Activated CD4-positive, alpha-beta T cell treated with anti-CD3 and anti-CD28 coated beads for 1 hour (primary cell): ENCODE measurements around the gene MYL9.
A peak's percentile ranks its signal among the peaks of the same experiment; 100 is the strongest.
"Not testable (repeated sequence)": the region's sequence is repeated elsewhere in the genome, so short reads cannot be mapped to it uniquely, and the experiment has no call there.

Source experiments
- DNase-seq: peaks from one replicate; pipeline ENCODE4 v3.0.0-alpha.2; 2020

The MYL9 gene

DNA sequence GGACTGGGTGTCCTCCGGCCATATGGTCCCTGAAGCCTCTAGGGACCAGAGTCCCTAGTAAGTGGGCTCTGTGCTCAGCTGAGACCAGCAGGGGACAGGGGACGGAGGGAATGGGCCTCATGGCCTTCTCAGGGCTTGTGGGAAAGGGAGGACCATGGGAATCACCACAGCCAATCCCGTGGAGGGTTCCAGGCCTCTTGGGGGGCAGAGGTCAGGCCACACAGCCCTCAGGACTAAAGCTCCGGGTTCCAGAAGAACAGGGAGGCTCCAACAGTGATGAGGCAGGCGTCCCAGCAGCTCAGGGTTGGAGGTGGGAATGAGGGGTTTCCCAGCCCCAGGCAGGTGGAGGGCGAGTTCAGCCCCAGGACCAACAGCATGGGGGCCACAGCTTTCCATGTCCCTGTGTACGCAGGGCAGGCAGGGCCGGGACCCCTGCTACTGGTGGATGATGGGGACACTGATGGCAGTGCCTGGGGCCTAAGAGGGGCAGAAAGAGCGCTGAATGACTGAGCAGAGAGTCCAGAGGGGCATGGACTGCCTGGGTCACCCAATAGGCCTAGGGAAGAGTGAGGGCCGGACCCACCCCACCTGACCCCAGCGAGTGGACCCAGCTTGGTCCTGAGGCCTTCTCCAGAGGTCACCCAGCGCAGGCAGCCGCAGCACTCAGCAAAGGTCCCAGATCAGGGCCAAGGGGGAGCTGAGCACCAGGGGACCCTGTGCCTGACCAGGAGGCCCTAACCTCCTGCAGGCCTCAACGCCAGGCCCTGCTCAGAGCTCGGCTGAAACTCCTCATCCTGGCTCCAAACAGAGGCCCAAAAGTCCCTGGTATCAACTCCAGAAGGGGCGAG lies 8.8 kb downstream of the MYL9 start:
- no peak for DNase-seq

DNA sequence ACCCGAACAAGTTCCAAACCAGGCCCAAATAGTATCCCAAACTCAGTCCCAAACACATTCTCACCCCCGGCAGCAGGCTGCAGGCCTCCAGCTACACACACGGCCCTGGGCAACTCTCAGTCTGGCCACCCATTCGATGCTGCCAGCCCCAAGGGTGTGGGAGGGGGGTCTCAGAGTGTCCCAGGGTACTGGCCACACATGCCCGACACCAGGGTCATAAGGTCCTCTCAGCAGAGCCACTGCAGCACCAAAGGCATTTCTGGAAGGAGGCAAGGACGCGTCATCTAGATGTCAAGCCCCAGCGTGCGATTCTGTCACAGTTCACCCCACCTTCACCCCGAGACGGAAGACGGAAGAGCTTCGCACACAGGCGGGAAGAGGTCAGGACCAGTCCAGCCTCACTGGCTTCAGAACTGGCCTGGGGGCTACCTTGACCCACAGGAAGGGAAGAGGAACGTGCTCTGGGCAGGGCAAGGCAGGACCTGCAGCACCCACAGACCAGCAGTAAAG lies 9.5 kb downstream of the MYL9 start:
- DNase-seq = no peak

- no peak for DNase-seq
Measured at GRCh38 chr20:36555248-36555647, 13.9 kb downstream of the MYL9 start.

GRCh38 chr20:36562724-36563123 lies 21.4 kb downstream of the MYL9 start:
- DNase-seq = no peak

- no peak for DNase-seq
Measured at GRCh38 chr20:36563374-36563773, 22.1 kb downstream of the MYL9 start.

- DNase-seq = not testable (repeated sequence)
Measured at GRCh38 chr20:36564078-36564725, 22.9 kb downstream of the MYL9 start.

DNA sequence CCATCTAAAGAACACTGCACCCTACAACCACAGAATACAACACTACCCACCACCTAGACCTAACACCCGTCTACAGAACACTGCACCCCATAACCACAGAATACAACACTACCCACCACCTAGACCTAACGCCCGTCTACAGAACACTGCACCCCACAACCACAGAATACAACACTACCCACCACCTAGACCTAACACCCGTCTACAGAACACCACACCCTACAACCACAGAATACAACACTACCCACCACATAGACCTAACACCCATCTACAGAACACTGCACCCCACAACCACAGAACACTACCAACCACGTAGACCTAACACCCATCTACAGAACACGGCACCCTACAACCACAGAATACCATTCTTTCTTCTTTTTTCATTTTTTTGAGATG lies 23.4 kb downstream of the MYL9 start:
- not testable (repeated sequence) for DNase-seq

DNA sequence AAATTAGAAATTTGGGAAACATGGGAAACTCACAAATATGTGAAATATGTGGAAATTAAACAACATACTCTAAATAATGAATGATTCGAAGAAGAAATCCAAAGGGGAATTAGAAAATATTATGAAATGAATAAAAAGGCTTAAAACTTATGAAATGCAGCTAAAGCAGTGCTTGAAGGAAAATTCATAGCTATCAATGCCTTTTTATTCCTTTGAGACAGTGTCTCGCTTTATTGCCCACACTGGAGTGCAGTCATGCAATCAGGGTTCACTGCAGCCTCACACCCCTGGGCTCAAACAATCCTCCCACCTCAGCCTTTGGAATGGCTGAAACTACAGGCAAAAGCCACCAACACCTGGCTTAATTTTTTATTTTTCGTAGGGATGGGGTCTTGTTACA lies 24.2 kb downstream of the MYL9 start:
- DNase-seq = no peak

DNA sequence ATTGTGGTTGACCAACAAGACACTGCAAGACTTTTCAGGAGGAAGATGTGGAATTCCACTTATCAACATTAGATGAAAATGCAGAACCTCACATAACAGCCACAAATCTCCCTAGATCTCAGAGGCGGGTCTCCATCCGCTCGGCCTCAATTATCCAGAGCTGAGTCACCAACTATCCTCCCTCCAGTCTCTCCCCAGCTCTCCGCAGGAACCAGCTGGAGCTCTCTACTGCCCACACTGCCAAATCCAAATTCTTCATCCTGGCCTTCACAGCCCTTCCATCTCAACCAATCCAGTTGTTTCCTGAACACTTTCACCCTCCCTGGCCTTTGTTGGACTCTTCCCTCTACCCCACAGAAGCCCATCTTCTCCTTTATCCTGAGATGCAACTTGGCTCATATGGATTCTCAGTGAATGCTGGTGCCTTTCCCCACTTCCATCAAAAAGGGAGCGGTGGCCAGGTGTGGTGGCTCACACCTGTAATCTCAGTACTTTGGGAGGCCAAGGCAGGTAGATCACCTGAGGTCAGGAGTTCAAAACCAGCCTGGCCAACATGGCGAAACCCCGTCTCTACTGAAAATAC lies 28.6 kb downstream of the MYL9 start:
- DNase-seq = no peak

DNA sequence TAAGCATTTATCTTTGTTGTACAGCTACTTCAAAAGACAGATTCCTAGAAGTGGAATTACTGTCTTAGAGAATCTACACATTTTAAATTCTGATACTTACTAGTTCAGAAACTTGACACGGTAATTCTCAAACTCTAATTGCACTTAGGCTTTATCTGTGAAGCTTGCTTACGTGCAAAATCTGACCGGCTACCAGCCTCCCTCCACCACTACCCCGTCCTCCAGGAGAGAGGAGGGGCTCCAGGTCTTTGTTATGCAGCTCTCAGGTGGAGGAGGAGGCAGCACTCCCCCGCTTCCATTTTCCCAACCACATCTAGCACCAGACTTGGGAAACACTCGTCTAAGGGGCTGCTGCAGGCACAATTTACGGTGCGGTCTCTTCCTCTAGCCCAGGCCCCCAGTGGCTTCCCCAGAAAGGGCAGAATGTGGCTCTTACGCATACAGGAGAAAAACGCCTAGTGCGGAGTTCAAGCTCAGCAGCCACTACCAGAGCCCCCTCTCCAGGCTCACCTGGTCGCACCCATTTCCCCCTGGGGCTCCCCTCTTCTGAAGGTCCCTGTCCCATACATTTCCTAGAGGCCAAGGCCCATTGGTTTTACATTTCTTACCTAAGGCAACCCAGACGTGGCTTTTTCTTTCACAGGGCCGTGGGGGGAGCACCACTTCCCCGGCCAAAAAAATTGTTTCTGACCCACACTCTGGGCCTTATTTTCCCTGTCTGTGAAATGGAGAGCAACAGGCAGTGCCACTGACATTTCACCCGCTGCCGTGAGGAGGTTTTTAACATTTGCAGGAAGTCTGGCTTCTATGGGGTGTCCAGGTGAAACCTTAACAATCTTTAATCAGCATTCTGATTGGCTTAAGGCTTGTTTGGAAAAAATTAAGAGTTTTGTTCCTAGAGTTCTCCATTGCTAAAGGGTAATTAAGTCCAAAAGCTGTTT lies 30.5 kb downstream of the MYL9 start:
- no peak for DNase-seq

- peak; percentile 62 for DNase-seq
Measured at GRCh38 chr20:36572701-36573102, 31.4 kb downstream of the MYL9 start.

- peak; percentile 84 for DNase-seq
Measured at GRCh38 chr20:36573103-36573797, 31.9 kb downstream of the MYL9 start, which contains the start of gene TGIF2. TGIF2 (plus strand) TSS chr20:36573597; CDS start chr20:36578775, 5,178 bp downstream.

DNA sequence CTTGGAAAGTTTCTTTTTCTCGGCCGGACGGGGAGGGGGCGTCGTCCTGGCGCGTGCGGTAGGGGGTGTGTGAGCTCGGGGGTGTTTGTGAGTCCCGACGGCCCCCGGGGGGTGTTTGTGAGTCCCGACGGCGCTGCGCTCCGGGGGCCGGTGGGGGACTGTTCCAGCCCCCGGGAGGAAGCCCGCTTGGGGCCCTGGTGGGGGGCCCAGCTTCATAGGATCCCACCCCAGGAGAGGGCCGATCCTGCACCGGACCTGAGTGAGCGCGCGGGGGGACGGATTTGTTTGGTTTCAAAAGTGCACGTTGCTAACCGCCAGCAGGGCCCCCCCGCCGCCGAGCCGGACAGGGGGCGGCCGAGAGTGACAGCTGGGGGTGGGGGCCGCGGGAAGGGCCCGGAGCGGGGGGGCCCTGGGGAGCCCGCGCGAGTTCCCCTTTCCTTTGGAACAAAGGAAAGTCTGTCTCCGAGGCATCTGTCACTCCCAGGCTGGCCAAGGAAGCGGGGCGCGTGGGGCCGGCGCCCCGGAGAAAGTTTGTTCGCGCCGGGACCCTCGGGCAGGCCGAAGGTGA lies 32.6 kb downstream of the MYL9 start:
- no peak for DNase-seq

DNA sequence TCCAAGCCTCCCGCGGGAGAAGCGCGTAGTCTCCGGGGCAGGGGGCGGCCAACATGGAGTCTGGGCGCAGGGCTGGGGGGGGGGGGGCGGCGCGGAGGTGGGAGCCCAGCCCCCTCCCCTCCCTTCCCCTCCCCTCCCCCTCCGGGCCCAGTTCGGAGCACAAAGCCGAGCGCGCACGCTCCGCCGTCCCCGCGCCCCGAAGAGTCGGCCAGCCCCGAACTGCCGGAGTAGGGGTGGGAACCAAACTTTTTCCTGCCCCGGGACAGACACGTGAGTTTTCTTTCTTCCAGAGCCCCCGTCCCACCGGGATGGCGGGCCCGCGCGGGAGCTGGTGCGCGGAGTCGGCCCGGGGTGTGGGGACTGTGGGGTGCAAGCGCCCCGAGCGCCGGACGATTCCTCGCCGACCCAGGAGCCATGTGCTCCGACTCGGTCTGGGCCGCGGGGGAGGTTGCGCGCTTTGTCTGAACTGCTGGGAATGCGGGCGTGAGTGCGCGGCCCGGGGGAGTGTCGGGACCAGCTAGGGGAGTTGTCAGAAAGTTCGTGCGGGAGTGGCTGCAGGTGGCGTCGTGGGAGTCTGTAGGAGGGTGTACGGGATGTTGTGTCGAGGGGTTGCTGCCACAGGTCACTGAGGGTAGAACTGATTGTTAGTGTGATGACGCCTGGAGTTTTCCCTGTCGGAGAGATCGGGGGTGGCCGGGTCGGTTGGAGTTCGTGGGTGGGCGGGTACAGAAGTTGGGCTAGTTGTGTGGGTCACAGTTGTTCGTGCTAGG lies 33.2 kb downstream of the MYL9 start:
- peak; percentile 29 for DNase-seq

DNA sequence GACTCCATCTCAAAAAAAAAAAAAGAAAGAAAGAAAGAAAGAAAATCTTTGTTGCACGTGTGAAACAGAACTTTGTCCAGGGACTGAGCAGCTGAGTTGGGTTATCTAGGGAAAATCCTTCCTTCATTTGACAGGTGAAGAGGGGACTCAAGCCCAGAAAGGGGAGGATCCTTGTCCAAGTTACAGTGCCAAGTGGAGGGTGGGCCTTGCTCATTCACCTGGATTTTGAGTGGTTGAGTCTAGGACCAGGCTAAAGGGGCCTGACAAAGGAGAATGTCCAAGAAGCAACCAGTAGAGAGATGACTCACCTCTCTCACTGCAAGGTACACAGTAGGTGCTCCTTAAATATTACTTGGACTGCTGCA lies 34.7 kb downstream of the MYL9 start:
- no peak for DNase-seq

DNA sequence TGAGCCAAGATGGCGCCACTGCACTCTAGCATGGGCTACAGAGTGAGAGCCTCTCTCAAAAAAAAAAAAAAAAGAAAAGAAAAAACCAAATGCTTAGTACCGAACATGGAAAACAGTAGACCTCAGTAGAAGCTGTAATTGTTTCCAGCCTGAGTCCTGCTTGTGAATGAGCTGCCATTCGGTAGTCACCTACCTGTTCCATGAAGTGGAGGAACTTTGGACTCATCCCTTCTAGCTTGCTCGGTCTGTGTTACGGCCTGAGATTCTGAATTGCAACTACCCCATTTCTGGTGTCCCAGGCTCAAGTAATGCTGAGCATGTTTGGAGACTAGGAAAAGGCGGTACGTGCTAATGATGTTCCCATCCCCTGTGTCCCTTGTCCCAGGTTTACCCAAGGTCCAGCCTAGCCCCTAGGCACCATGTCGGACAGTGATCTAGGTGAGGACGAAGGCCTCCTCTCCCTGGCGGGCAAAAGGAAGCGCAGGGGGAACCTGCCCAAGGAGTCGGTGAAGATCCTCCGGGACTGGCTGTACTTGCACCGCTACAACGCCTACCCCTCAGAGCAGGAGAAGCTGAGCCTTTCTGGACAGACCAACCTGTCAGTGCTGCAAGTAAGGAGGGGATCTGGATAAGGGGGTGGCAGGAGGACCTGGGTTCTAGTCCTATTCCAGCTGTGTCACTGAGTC lies 37.2 kb downstream of the MYL9 start:
- no peak for DNase-seq

- DNase-seq = no peak
Measured at GRCh38 chr20:36579996-36580545, 38.8 kb downstream of the MYL9 start.

DNA sequence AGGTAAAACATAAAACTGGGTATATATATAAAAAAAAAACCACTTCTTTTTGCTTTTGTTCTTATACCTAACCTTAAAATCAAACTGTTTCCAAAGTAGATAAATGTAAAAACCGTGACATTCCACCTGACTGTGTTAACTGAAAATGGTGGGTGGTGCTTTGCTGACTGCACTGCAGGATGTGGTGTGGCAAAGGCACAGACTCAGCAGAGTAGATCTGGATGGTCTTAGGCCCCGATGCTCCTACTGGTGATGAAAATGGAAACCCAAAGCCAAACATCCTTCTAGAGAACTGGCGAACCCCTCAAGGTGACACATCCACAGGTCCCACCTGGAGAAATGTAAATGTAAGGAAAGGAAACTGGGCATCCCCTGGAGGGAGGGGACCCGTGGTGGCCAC lies 41.0 kb downstream of the MYL9 start:
- DNase-seq = no peak

GRCh38 chr20:36582821-36583220 lies 41.5 kb downstream of the MYL9 start:
- DNase-seq = no peak

GRCh38 chr20:36584018-36584481 lies 42.7 kb downstream of the MYL9 start:
- no peak for DNase-seq
